Activated CD8-positive, alpha-beta T cell treated with anti-CD3 and anti-CD28 coated beads for 36 hours (primary cell): ENCODE measurements around the gene VPS50. TPM values are rescaled to one million over a fixed set of nuclear protein-coding genes. Genes with fewer than 3 reads are reported as not detected.

Source experiments
- ATAC-seq: fragments of 200-7000 bp; cut with Tn5 transposase; one replicate; pipeline ENCODE4 v1.10.0; 2021; ENCODE audit warnings: mild to moderate bottlenecking, moderate library complexity
- CTCF ChIA-PET: fragments of 350-600 bp; sonication (Branson Sonifier 250); formaldehyde crosslinking; loops from one replicate; lab custom pipeline; 2021; ENCODE audit warnings: antibody characterized with exemption; lab: Charles Lee
- POLR2A ChIA-PET: fragments of 350-600 bp; sonication (Branson Sonifier 250); formaldehyde crosslinking; loops from one replicate; lab custom pipeline; 2021; ENCODE audit warnings: antibody characterized with exemption; lab: Charles Lee
- DNase-seq: peaks from one replicate; pipeline ENCODE4 v3.0.0-alpha.2; 2020
- H3K27ac Mint-ChIP-seq: one replicate; pipeline ENCODE4 v1.8.0; 2021; ENCODE audit warnings: mild to moderate bottlenecking, mixed read lengths
- H3K27me3 Mint-ChIP-seq: one replicate; pipeline ENCODE4 v1.8.0; 2021; ENCODE audit warnings: mixed read lengths
- H3K36me3 Mint-ChIP-seq: one replicate; pipeline ENCODE4 v1.8.0; 2021; ENCODE audit warnings: low read depth, mixed read lengths
- H3K4me1 Mint-ChIP-seq: one replicate; pipeline ENCODE4 v1.8.0; 2021; ENCODE audit warnings: low read depth, mixed read lengths
- H3K4me3 Mint-ChIP-seq: one replicate; pipeline ENCODE4 v1.8.0; 2021; ENCODE audit warnings: mild to moderate bottlenecking, moderate library complexity, mixed read lengths
- H3K9me3 Mint-ChIP-seq: one replicate; pipeline ENCODE4 v1.8.0; 2021; ENCODE audit warnings: mixed read lengths
- intact Hi-C: fragments of 100-400 bp; cut with micrococcal nuclease; formaldehyde crosslinking; loops from one replicate; pipeline ENCODE4 v1.10.0; 2022
- total RNA-seq, 2 experiments: library from RNA; stranded (reverse); gene quantifications; one replicate each; pipeline ENCODE4 v1.2.3, GENCODE V29; 2021
- TF ChIP-seq, protein P1 (sequence below): fragments of 200-600 bp; IDR thresholded peaks from one replicate; pipeline ENCODE4 v1.8.0; 2022; ENCODE audit warnings: antibody characterized with exemption, mild to moderate bottlenecking

VPS50 gene
- total RNA-seq, 2 experiments from 2014 or later: 15.5 to 18.5 TPM

DNA sequence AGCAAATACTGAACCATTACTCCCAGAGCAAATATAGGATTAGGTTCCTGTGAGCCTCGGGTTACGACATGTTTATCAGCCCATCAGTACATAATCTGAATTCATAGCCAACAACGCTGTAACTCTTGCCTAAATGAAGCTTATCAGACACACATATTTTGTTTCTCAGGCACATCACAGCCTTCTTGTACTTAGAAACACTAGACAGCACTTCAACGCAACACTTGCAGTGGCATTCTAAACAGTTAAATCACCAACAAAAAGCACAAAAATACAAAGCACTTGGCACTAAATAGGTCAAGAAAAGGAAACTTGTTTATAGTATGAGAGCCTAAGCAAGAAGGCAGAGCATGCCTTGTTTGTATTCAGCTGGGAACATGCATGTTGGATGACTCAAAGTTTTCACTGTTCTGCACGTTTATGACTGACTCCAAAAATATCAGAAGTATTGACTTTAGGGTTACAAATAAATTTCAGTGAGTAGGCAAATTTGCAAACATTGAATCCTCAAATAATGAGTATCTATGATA is 75.0 kb downstream of the VPS50 start:
- ATAC-seq: no peak
- no peak for DNase-seq
- CTCF ChIA-PET: no interaction called here
- no peaks in the 10 kb centered on the region for H3K4me1 Mint-ChIP-seq
- H3K36me3 Mint-ChIP-seq: peaks cover 3% of the 10 kb centered on the region
- TF ChIP-seq, protein P1, sequence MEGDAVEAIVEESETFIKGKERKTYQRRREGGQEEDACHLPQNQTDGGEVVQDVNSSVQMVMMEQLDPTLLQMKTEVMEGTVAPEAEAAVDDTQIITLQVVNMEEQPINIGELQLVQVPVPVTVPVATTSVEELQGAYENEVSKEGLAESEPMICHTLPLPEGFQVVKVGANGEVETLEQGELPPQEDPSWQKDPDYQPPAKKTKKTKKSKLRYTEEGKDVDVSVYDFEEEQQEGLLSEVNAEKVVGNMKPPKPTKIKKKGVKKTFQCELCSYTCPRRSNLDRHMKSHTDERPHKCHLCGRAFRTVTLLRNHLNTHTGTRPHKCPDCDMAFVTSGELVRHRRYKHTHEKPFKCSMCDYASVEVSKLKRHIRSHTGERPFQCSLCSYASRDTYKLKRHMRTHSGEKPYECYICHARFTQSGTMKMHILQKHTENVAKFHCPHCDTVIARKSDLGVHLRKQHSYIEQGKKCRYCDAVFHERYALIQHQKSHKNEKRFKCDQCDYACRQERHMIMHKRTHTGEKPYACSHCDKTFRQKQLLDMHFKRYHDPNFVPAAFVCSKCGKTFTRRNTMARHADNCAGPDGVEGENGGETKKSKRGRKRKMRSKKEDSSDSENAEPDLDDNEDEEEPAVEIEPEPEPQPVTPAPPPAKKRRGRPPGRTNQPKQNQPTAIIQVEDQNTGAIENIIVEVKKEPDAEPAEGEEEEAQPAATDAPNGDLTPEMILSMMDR: no peak
- H3K27ac Mint-ChIP-seq: no peak overlapping the region
- no peak overlapping the region for H3K4me3 Mint-ChIP-seq
- no peaks in the 10 kb centered on the region for H3K27me3 Mint-ChIP-seq
- intact Hi-C loops: no loop called here
- H3K9me3 Mint-ChIP-seq: no peaks in the 10 kb centered on the region
- POLR2A ChIA-PET: no interaction called here

DNA sequence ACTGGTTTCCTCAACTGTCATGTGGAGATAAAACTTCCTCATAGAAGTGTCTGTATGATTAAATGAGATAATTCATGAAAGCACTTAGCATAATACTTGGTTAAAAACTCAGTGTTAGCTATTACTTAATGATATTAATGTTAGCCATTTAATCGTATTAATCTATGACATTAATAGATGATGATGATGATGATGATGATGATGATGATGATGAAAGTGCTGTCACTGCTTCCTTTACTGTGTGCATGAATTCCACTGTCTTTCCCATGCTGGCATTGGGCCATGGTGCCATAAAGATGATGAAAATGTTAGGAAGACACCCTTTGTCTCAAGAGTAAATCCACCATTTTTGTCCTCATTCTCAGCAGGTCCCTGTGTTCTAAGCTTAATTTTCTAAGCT is 75.8 kb downstream of the VPS50 start:
- Mint-ChIP-seq H3K36me3 (peaks cover 6% of the 10 kb centered on the region), H3K4me1 (no peaks in the 10 kb centered on the region), H3K9me3 (no peaks in the 10 kb centered on the region), H3K27me3 (no peaks in the 10 kb centered on the region), H3K4me3 (no peak overlapping the region), H3K27ac (no peak overlapping the region)
- intact Hi-C loops: no loop called here
- ATAC-seq (no peak), DNase-seq (no peak)
- ChIA-PET CTCF (interaction anchor here (1.0 to 1.5 kb wide), 2 partner anchors 10 to 62 kb away, joined by 3 read pairs; no protein-coding TSS in a partner anchor), POLR2A (no interaction called here)
- TF ChIP-seq, protein P1: no peak

DNA sequence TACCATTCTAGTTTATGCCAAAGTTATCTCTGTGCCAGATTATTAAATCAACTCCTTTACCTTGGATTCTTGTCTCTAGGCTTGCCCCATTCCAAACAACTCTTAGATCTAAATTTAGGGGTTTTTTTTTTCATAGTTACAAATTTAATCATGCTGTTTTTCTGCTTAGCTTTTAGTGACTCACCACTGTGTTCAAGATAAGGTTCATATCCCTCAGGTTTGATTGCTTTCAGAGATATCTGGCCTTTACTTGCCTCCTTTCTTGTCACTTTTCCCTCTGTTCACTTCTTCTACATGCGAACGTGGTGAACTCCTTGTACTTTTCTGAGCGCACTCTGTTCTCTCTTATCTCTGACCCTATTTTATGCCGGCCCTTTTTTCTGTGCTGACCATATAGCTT is 78.2 kb downstream of the VPS50 start:
- DNase-seq (no peak), ATAC-seq (no peak)
- no peaks in the 10 kb centered on the region for H3K4me1 Mint-ChIP-seq
- ChIA-PET POLR2A (no interaction called here), CTCF (interaction anchor here (1.0 kb wide), 1 partner anchor 133 kb away, joined by 3 read pairs; no protein-coding TSS in a partner anchor)
- no peaks in the 10 kb centered on the region for H3K27me3 Mint-ChIP-seq
- TF ChIP-seq, protein P1: no peak
- H3K4me3 Mint-ChIP-seq: no peak overlapping the region
- H3K27ac Mint-ChIP-seq: no peak overlapping the region
- intact Hi-C loops: no loop called here
- peaks cover 6% of the 10 kb centered on the region for H3K36me3 Mint-ChIP-seq
- no peaks in the 10 kb centered on the region for H3K9me3 Mint-ChIP-seq

DNA sequence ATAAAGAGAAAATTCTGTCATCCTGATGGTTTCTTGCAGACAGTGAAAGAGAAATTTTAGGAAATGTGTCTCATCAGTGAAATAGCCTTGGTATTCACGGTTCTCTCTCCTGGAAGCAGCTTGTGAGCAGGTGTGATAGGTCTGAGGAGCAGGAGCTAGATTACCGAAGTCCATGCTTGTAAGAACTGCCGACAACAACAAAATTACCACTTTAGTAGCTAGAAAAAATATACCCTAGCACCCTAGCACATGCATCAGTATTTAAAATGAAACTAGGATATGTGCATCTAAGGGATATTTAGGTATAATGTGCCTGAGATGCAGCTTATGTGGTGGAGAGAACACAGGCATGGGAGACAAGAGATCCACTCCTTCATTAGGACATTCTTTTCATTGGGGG is 82.3 kb downstream of the VPS50 start:
- ChIA-PET POLR2A (no interaction called here), CTCF (no interaction called here)
- Mint-ChIP-seq H3K9me3 (no peaks in the 10 kb centered on the region), H3K27me3 (no peaks in the 10 kb centered on the region), H3K4me3 (no peak overlapping the region), H3K4me1 (peaks cover 7% of the 10 kb centered on the region), H3K27ac (no peak overlapping the region), H3K36me3 (peaks cover 5% of the 10 kb centered on the region)
- no peak for DNase-seq
- intact Hi-C loops: no loop called here
- no peak for ATAC-seq
- TF ChIP-seq, protein P1: no peak

DNA sequence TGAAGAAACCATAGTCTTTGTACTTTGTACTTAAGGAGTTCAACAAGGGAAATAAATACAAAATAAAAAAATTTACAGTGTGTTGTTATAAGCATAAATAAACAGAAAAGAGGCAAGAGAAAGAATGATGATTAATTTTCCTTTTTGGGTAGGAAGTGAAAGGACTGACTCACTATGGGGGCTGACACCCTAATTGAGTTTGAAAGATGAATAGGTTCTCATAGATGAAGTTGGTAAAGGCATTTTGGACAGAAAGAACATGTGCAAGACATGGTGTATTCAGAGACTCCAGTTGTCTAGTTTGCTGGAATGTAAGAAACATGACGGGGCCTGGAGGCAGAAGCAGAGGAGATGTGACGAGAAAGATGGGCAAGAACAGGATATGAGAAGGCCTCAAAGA is 83.7 kb downstream of the VPS50 start:
- Mint-ChIP-seq H3K27ac (no peak overlapping the region), H3K27me3 (no peaks in the 10 kb centered on the region), H3K4me1 (peaks cover 7% of the 10 kb centered on the region), H3K36me3 (peaks cover 8% of the 10 kb centered on the region), H3K4me3 (no peak overlapping the region), H3K9me3 (no peaks in the 10 kb centered on the region)
- DNase-seq (no peak), ATAC-seq (peak; percentile 39)
- ChIA-PET CTCF (no interaction called here), POLR2A (no interaction called here)
- intact Hi-C loops: no loop called here
- TF ChIP-seq, protein P1: no peak
